DOHH2 (cell line): ENCODE results near the gene MYBPH.

Experiments
- H3F3A ChIP-seq: fragments of 200-600 bp; sonication (generic), shearing (Covaris generic); 2 replicates; pipeline ENCODE4 v1.6.0; 2016; ENCODE audit warnings: antibody characterized with exemption, mild to moderate bottlenecking; ENCODE audit not compliant: control insufficient read depth, insufficient read depth
- H3K27ac ChIP-seq: fragments of 200-600 bp; sonication (generic); 2 replicates; pipeline ENCODE4 v1.5.1; 2014; ENCODE audit warnings: low read depth, mild to moderate bottlenecking, low read length, moderate library complexity
- H3K27me3 ChIP-seq: fragments of 200-600 bp; sonication (generic); 2 replicates; pipeline ENCODE4 v1.6.1; 2014; ENCODE audit warnings: mild to moderate bottlenecking, low read length, mixed read lengths; ENCODE audit not compliant: control insufficient read depth
- H3K36me3 ChIP-seq: fragments of 200-600 bp; sonication (generic); 2 replicates; pipeline ENCODE4 v1.6.1; 2014; ENCODE audit warnings: mild to moderate bottlenecking, low read length, moderate library complexity, mixed read lengths; ENCODE audit not compliant: control insufficient read depth
- H3K4me1 ChIP-seq: fragments of 200-600 bp; sonication (generic); 2 replicates; pipeline ENCODE4 v1.6.1; 2014; ENCODE audit warnings: mild to moderate bottlenecking, low read length, mixed read lengths; ENCODE audit not compliant: control insufficient read depth
- H3K4me2 ChIP-seq: fragments of 200-600 bp; sonication (generic); 2 replicates; pipeline ENCODE4 v1.6.0; 2014; ENCODE audit warnings: mild to moderate bottlenecking, low read length, moderate library complexity
- H3K4me3 ChIP-seq: fragments of 200-600 bp; sonication (generic); 2 replicates; pipeline ENCODE4 v1.5.1; 2014; ENCODE audit warnings: mild to moderate bottlenecking, low read length, mixed read lengths
- H3K79me2 ChIP-seq: fragments of 200-600 bp; sonication (generic); 2 replicates; pipeline ENCODE4 v1.6.1; 2014; ENCODE audit warnings: mild to moderate bottlenecking, low read length, mixed read lengths; ENCODE audit not compliant: control insufficient read depth
- H3K9me2 ChIP-seq: fragments of 200-600 bp; sonication (generic); replicated peaks from 2 replicates; pipeline ENCODE4 v1.6.1; 2014; ENCODE audit warnings: mild to moderate bottlenecking, low read length, mixed read lengths; ENCODE audit not compliant: control insufficient read depth
- H3K9me3 ChIP-seq: fragments of 200-600 bp; sonication (generic); 2 replicates; pipeline ENCODE4 v1.6.1; 2014; ENCODE audit warnings: antibody characterized with exemption, low read length, mixed read lengths; ENCODE audit not compliant: control insufficient read depth, insufficient read depth
- H4K20me1 ChIP-seq: fragments of 200-600 bp; sonication (generic); 2 replicates; pipeline ENCODE4 v1.6.0; 2014; ENCODE audit warnings: low read depth, mild to moderate bottlenecking, antibody characterized with exemption, low read length, moderate library complexity; ENCODE audit not compliant: control insufficient read depth, insufficient read depth
- EZH2phosphoT487 ChIP-seq: fragments of 200-600 bp; sonication (generic); IDR thresholded peaks from 2 replicates; pipeline ENCODE4 v1.6.1; 2017; ENCODE audit warnings: borderline replicate concordance, mild to moderate bottlenecking, antibody characterized with exemption, low read length, moderate library complexity, mixed read lengths
- TF ChIP-seq, protein P1 (sequence below): fragments of 200-600 bp; sonication (generic); IDR thresholded peaks from one replicate; pipeline ENCODE4 v1.5.1; 2014; ENCODE audit warnings: antibody characterized with exemption, mild to moderate bottlenecking, low read depth, low read length; ENCODE audit not compliant: poor library complexity, severe bottlenecking

MYBPH gene

DNA sequence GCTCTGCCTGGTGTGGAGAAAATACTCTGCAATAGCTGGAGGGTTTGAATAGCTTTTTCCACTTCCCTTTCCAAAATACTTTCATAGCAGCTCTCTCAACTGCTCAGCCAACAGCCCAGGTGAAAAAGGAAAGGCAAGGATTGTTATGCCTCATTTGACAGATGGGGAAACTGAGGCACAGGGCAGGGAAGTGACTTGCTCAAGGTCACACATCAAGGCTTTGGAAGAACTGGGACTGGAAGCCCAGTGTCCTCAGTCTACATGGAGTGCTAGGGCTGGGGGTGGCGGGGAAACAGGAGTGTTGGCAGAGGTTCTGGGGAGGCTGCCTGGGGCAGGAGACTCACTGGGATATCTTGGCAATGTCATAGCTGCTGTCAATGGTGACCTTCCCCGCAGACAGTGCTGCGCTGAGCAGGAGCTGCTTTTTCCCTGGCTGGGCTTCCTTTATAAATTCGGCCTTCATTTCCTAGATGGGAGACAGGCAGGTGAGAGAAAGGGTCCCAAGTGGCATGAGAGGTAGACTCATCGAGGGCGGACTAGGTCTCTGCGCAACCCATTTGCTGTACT lies 6.8 kb upstream of the MYBPH start:
- TF ChIP-seq, protein P1, sequence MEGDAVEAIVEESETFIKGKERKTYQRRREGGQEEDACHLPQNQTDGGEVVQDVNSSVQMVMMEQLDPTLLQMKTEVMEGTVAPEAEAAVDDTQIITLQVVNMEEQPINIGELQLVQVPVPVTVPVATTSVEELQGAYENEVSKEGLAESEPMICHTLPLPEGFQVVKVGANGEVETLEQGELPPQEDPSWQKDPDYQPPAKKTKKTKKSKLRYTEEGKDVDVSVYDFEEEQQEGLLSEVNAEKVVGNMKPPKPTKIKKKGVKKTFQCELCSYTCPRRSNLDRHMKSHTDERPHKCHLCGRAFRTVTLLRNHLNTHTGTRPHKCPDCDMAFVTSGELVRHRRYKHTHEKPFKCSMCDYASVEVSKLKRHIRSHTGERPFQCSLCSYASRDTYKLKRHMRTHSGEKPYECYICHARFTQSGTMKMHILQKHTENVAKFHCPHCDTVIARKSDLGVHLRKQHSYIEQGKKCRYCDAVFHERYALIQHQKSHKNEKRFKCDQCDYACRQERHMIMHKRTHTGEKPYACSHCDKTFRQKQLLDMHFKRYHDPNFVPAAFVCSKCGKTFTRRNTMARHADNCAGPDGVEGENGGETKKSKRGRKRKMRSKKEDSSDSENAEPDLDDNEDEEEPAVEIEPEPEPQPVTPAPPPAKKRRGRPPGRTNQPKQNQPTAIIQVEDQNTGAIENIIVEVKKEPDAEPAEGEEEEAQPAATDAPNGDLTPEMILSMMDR, result no peak
- TF ChIP-seq EZH2phosphoT487, result no peak
- H3K9me3 ChIP-seq, result no peaks in the 10 kb centered on the region
- peaks cover 5% of the 10 kb centered on the region for H3K27me3 ChIP-seq
- H3K9me2 ChIP-seq, result no peaks in the 10 kb centered on the region
- H3K4me1 ChIP-seq, result no peaks in the 10 kb centered on the region
- H4K20me1 ChIP-seq, result no peaks in the 10 kb centered on the region
- no peak overlapping the region for H3K4me3 ChIP-seq
- no peak overlapping the region for H3K27ac ChIP-seq
- H3K79me2 ChIP-seq, result no peaks in the 10 kb centered on the region
- H3F3A ChIP-seq, result no peaks in the 10 kb centered on the region
- H3K4me2 ChIP-seq, result no peak overlapping the region
- H3K36me3 ChIP-seq, result no peaks in the 10 kb centered on the region

DNA sequence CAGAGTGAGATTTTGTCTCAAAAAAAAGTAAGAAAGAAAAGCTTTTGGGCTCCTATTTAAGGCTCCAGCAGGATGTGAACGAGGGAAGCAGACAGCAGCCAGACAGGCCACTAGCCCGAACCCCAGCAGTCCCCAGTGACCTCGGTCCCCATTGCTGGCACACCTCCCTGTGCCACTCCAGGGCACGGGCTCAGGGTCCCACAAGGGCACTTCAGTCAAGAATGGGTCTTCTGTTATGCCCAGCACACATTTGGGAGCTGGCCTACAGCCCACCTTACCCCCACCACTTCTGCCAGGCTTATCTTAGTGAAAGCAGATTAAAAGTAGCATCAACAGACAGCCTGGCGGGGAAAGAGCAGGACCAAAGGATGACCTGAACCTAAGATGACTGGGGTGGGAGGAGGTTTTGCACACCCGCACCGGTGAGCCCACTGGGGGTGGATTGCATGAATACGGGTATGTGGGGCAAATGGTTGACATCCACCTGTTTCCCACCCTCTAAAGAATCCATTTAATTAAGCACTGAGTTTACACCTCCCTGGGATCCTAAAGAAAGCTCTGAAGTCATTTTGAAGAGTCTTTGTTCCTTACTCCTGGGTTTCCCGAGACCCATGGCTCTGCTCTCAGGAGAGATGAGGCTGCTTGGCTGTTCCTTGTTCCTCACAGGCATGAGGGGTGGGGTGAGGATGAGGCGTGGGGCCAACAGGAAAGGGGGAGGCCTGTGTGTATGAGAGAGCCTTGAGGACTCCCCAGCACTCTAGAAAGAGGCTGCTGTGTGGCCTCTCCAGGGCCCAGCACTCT lies 6.2 kb upstream of the MYBPH start:
- Histone ChIP-seq H3K27me3 (peaks cover 3% of the 10 kb centered on the region; the same call in 1 of the 2 replicates), H3K27ac (no peak overlapping the region), H3K4me1 (no peaks in the 10 kb centered on the region), H4K20me1 (no peaks in the 10 kb centered on the region), H3F3A (no peaks in the 10 kb centered on the region), H3K79me2 (no peaks in the 10 kb centered on the region), H3K9me2 (no peaks in the 10 kb centered on the region), H3K4me3 (no peak overlapping the region), H3K4me2 (no peak overlapping the region), H3K9me3 (no peaks in the 10 kb centered on the region), H3K36me3 (no peaks in the 10 kb centered on the region)
- TF ChIP-seq EZH2phosphoT487, result no peak
- TF ChIP-seq, protein P1, result no peak

DNA sequence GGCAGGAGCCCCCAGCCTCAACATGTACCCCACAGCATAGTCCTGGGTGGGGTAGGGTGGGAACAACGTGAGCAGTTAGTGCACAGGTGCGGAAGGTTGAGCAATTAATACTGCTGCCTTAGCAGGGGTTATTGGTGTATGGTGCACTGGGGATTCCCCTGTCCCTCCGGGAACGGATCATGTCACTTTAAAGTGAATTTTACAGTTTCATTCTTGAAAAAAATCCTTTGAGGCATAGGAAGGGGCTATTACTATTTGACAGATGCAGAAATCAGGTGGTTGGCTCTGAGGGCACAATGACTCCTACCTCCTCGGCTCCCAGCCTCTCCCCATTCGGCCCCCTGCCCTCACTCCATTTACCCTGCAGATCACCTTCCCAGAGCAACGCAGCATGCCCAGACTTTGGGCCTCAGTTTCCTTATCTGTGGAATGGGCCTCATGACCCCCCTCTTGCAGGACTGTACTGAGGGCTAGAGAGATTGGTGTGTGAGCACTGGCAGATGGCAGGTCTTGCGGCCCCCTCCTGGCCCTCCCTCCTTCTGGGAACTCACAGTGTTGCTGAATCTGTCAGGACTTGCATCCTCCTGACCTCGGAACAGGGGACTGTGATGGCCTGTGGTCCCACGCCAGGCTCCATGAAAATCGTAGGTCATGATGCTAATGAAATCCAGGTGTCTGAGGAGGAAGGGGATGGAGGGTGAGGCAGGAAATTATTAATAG lies 5.1 kb upstream of the MYBPH start:
- H3K4me2 ChIP-seq, result no peak overlapping the region
- no peaks in the 10 kb centered on the region for H3K36me3 ChIP-seq
- H3K4me1 ChIP-seq, result peaks cover 6% of the 10 kb centered on the region
- no peak overlapping the region for H3K4me3 ChIP-seq
- H3K27me3 ChIP-seq, result peaks cover 3% of the 10 kb centered on the region; the same call in 1 of the 2 replicates
- no peaks in the 10 kb centered on the region for H3K79me2 ChIP-seq
- H4K20me1 ChIP-seq, result no peaks in the 10 kb centered on the region
- TF ChIP-seq, protein P1, result no peak
- TF ChIP-seq EZH2phosphoT487, result no peak
- no peaks in the 10 kb centered on the region for H3K9me3 ChIP-seq
- no peaks in the 10 kb centered on the region for H3K9me2 ChIP-seq
- no peak overlapping the region for H3K27ac ChIP-seq
- no peaks in the 10 kb centered on the region for H3F3A ChIP-seq
